Esophagus muscularis mucosa (tissue), 4 donors: ENCODE results near the gene ENOX1. TPM values are rescaled to one million over a fixed set of nuclear protein-coding genes. Genes with fewer than 3 reads are reported as not detected.

Experiments
- DNase-seq: peaks from one replicate; pipeline ENCODE4 v3.0.0-alpha.2; 2017; ENCODE audit errors: extremely low spot score
- H3K27ac ChIP-seq, 4 donors: fragments of 200-600 bp; sonication (generic); replicated peaks in 1 of 4; 1 replicate in 3 of 4; 2 replicates in 1 of 4; pipeline ENCODE4 v1.5.1; 2016 to 2019; ENCODE audit warnings: mild to moderate bottlenecking in 1 of 4
- H3K27me3 ChIP-seq, 4 donors: fragments of 200-600 bp; sonication (generic); one replicate each; pipeline versions ENCODE4 v1.5.1 to v1.6.0; 2016 to 2019
- H3K36me3 ChIP-seq, 4 donors: fragments of 200-600 bp; sonication (generic); one replicate each; pipeline ENCODE4 v1.5.1; 2016 to 2019
- H3K4me1 ChIP-seq, 4 donors: fragments of 200-600 bp; sonication (generic); one replicate each; pipeline ENCODE4 v1.5.1; 2016 to 2019
- H3K4me3 ChIP-seq, 4 donors: fragments of 200-600 bp; sonication (generic); 1 replicate in 2 of 4; 2 replicates in 2 of 4; pipeline ENCODE4 v1.5.1; 2016 to 2019; ENCODE audit warnings: mild to moderate bottlenecking in 4 of 4, moderate library complexity in 1 of 4
- H3K9me3 ChIP-seq, 4 donors: fragments of 200-600 bp; sonication (generic); 1 replicate in 3 of 4; 2 replicates in 1 of 4; pipeline ENCODE4 v1.5.1; 2016 to 2019
- EP300 ChIP-seq: sonication (generic); formaldehyde crosslinking; IDR thresholded peaks from one replicate; pipeline ENCODE4 v1.6.1; 2017; ENCODE audit warnings: antibody characterized with exemption
- POLR2A ChIP-seq: fragments of 450-650 bp; IDR thresholded peaks from one replicate; pipeline ENCODE4 v1.6.1; 2017; ENCODE audit warnings: antibody characterized with exemption, moderate library complexity, mild to moderate bottlenecking, low read depth
- POLR2AphosphoS5 ChIP-seq, 2 donors: sonication (generic); formaldehyde crosslinking; IDR thresholded peaks; one replicate each; pipeline ENCODE4 v1.6.1; 2017; ENCODE audit warnings: antibody characterized with exemption in 2 of 2
- WGBS: methylation state at CpG from one replicate; pipeline ENCODE4 v1.1.5; 2018; 5-methylcytosine and 5-hydroxymethylcytosine counted together
- intact Hi-C: fragments of 100-400 bp; cut with DNase I; formaldehyde crosslinking; loops from one replicate; pipeline ENCODE4 v1.15.1; 2023
- total RNA-seq, 4 donors: library from RNA; depleted of rRNA; stranded (reverse); fragments of >200 nt; gene quantifications; one replicate each; pipeline versions ENCODE4 v1.1.0 to v1.2.1, GENCODE V29; 2016
- TF ChIP-seq, protein P1 (sequence below), 3 experiments: fragments of 200-600 bp in 2 of 3; fragments of 450-650 bp in 1 of 3; sonication (generic) in 2 of 3; IDR thresholded peaks; one replicate each; pipeline ENCODE4 v1.5.1; 2017 to 2019; ENCODE audit warnings: antibody characterized with exemption in 3 of 3, mild to moderate bottlenecking in 2 of 3, moderate library complexity in 1 of 3

ENOX1 gene
- total RNA-seq, 4 donors from 2014 or later: 9.3 to 14.1 (median 12.4) TPM

DNA sequence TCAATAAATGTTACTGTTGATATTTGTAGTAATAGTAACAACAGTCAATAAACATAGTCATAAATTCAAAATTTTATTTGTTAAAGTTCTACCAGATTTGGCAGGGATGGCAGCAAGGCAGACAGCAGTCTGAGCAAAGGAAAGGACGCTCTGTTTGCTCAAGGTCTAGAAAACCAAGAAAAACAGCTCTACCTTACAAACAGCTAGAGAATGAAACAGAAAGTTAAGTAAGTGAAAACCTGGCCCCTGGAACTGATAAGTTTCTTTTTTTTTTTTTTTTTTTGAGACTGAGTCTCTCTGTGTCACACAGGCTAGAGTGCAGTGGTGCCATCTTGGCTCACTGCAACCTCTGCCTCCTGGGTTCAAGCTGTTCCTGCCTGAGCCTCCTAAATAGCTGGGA is 27.9 kb downstream of the ENOX1 start:
- WGBS: 96% methylated on average over 1 of the region's 1 CpG

GRCh38 chr13:43757266-43757665 is 29.5 kb downstream of the ENOX1 start:
- TF ChIP-seq POLR2A (no peak), POLR2AphosphoS5 (IDR thresholded peaks at IDR 0.05) (no peak), EP300 (no peak)
- TF ChIP-seq, protein P1, sequence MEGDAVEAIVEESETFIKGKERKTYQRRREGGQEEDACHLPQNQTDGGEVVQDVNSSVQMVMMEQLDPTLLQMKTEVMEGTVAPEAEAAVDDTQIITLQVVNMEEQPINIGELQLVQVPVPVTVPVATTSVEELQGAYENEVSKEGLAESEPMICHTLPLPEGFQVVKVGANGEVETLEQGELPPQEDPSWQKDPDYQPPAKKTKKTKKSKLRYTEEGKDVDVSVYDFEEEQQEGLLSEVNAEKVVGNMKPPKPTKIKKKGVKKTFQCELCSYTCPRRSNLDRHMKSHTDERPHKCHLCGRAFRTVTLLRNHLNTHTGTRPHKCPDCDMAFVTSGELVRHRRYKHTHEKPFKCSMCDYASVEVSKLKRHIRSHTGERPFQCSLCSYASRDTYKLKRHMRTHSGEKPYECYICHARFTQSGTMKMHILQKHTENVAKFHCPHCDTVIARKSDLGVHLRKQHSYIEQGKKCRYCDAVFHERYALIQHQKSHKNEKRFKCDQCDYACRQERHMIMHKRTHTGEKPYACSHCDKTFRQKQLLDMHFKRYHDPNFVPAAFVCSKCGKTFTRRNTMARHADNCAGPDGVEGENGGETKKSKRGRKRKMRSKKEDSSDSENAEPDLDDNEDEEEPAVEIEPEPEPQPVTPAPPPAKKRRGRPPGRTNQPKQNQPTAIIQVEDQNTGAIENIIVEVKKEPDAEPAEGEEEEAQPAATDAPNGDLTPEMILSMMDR (IDR thresholded peaks at IDR 0.05): no peak
- peaks cover 0 to 47% (median 30%) of the 10 kb centered on the region in 4 donors for H3K4me1 ChIP-seq
- H3K36me3 ChIP-seq: no peaks in the 10 kb centered on the region
- no peak overlapping the region for H3K4me3 ChIP-seq
- H3K27me3 ChIP-seq: no peaks in the 10 kb centered on the region
- no peaks in the 10 kb centered on the region for H3K9me3 ChIP-seq
- intact Hi-C loops: no loop called here
- DNase-seq: no peak
- H3K27ac ChIP-seq: no peak overlapping the region
- 93% methylated on average over 1 of the region's 1 CpG for WGBS

More for the DNA sequence above, 27.9 kb downstream of the ENOX1 start:
- Histone ChIP-seq H3K4me1 (peaks cover 0 to 52% (median 39%) of the 10 kb centered on the region in 4 donors), H3K36me3 (no peaks in the 10 kb centered on the region), H3K27me3 (no peaks in the 10 kb centered on the region), H3K9me3 (no peaks in the 10 kb centered on the region), H3K27ac (no peak overlapping the region), H3K4me3 (no peak overlapping the region)
- intact Hi-C loops: no loop called here
- TF ChIP-seq EP300: no peak
- TF ChIP-seq, protein P1 (IDR thresholded peaks at IDR 0.05): no peak
- TF ChIP-seq POLR2AphosphoS5 (IDR thresholded peaks at IDR 0.05): no peak
- TF ChIP-seq POLR2A: no peak
- DNase-seq: no peak

DNA sequence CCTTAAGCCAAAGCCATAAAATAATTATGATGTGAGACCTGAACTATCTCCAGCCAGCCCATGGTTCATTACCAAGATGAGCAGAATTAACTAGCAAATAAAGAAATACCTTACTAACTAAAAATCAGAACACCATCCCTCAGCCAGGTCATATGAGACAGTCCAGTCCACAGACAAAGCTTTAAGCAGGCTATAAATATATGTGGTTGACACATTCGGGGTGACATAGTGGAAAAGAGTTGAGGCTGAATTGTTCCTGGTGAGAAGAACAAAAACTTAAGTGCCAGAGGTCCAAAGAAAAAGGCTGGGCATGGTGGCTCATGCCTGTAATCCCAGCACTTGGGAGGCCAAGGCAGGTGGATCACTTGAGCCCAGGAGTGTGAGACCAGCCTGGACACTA is 30.9 kb downstream of the ENOX1 start:
- WGBS: 75% methylated on average over 1 of the region's 1 CpG
- TF ChIP-seq, protein P1 (IDR thresholded peaks at IDR 0.05): no peak
- TF ChIP-seq POLR2AphosphoS5 (IDR thresholded peaks at IDR 0.05) (no peak), EP300 (no peak), POLR2A (no peak)
- intact Hi-C loops: no loop called here
- H3K9me3 ChIP-seq: no peaks in the 10 kb centered on the region
- no peaks in the 10 kb centered on the region for H3K27me3 ChIP-seq
- H3K4me1 ChIP-seq: peaks cover 0 to 33% (median 17%) of the 10 kb centered on the region in 4 donors
- no peaks in the 10 kb centered on the region for H3K36me3 ChIP-seq
- DNase-seq: no peak
- no peak overlapping the region for H3K4me3 ChIP-seq
- no peak overlapping the region for H3K27ac ChIP-seq

DNA sequence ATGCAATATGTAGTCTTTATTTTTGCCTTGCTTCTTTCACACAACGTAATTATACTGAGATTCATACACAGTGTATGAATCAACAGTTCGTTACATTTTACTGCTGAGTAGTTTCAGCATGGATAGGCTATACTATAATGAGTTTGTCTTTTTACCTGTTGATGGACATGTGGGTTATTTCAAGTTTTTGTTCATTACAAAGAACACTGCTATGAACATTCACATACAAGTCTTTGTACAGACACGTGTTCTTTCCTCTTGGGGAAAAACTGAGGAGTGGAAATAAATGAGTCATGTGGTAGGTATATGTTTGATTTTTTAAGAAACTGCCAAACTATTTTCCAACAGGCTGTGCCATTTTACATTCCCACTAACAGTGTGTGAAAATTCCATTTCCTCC is 35.1 kb downstream of the ENOX1 start:
- DNase-seq: no peak
- TF ChIP-seq, protein P1 (IDR thresholded peaks at IDR 0.05): no peak
- WGBS: 81% methylated on average over 3 of the region's 3 CpGs
- H3K4me1 ChIP-seq: peaks cover 0 to 18% (median 6%) of the 10 kb centered on the region in 4 donors
- intact Hi-C loops: no loop called here
- H3K27me3 ChIP-seq: no peaks in the 10 kb centered on the region
- no peak overlapping the region for H3K4me3 ChIP-seq
- no peak overlapping the region for H3K27ac ChIP-seq
- H3K36me3 ChIP-seq: no peaks in the 10 kb centered on the region
- H3K9me3 ChIP-seq: no peaks in the 10 kb centered on the region

DNA sequence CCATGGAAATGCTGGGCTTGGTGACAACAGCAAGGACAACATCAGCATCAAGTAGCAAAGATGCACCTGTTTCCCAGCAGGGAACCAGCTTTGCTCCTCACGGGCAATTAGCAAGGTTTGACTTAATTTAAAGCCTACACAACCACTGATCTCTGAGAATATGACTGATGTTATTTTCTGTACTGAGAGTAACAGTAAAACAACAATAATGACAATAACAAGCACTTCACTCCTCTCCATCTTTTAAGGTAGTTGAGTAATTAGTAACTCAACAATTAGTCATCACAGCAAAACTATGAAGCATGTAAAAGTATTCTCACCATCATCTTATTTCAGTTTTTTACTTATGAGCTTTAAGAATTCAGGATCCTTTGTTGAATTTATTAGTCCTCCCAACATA is 37.3 kb downstream of the ENOX1 start:
- no peak for DNase-seq
- peaks cover 0 to 13% (median 5%) of the 10 kb centered on the region in 4 donors for H3K4me1 ChIP-seq
- WGBS: 100% methylated on average over 1 of the region's 1 CpG
- TF ChIP-seq, protein P1 (IDR thresholded peaks at IDR 0.05): no peak
- TF ChIP-seq EP300 (no peak), POLR2AphosphoS5 (IDR thresholded peaks at IDR 0.05) (no peak), POLR2A (no peak)
- intact Hi-C loops: no loop called here
- H3K27me3 ChIP-seq: no peaks in the 10 kb centered on the region
- no peaks in the 10 kb centered on the region for H3K36me3 ChIP-seq
- no peak overlapping the region for H3K27ac ChIP-seq
- no peak overlapping the region for H3K4me3 ChIP-seq
- no peaks in the 10 kb centered on the region for H3K9me3 ChIP-seq
